Measurements from ENCODE around the gene UNC45A. TPM values are rescaled to one million over a fixed set of nuclear protein-coding genes. Genes with fewer than 3 reads are reported as not detected.

Gene UNC45A
- total RNA-seq, 1 experiment from 2014 or later = 101 TPM

DNA sequence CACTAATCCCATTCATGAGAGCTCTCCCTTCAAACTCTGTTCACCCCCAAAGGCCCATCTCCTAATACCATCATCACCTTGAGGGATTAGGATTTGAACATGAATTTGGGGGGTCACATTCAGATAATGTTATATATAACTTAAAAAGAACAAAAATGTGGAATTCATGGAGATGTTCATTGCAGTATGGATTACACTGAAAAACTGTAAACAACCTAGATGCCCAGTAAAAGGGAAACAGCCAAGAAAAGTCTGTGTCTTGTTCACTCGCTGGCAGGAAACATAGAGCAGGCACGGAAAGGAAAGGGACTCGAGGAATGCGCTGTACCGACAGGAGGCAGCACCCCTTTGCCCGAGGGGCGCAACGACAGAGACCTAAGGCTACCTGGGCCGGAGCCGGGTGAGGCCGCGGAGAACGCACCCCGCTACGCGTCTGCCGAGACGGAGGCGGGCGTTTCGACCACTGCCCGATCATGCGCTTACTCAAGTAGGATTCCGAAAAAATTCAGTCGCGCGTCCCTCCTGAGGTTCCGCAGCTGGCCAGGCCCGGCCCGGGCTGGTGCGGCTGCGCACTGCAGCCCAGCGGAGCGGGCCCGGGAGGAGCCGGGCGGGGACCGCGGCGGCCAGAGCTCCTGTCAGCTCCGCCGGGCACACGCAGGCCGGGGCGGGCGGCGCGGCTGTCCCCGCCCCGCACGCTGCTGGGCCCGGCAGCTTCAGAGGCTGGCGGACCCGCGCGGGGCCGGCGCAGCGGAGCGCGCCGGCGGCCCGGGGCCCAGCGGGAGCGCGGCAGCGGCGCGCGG is 32.8 kb upstream of the UNC45A start (continued):
- no peak for TF ChIP-seq NR3C1 (CRISPR knock-in tag; conservative IDR thresholded peaks at IDR 0.05; ENCODE audit: low read depth)

- H3K9me3 Mint-ChIP-seq = no peaks in the 10 kb centered on the region
- ATAC-seq (peak; percentile 43), DNase-seq (ENCODE audit: low spot score) (peak; percentile 65)
- TF ChIP-seq SMAD4 (CRISPR knock-in tag; IDR thresholded peaks at IDR 0.05) (no peak), ZSCAN18 (CRISPR knock-in tag; IDR thresholded peaks at IDR 0.05) (no peak), USF1 (CRISPR knock-in tag; IDR thresholded peaks at IDR 0.05) (0 out of 2 replicates have a peak, but pooled peaks have one; percentile 21), MLX (CRISPR knock-in tag; IDR thresholded peaks at IDR 0.05) (no peak), ZBTB21 (CRISPR knock-in tag; IDR thresholded peaks at IDR 0.05; ENCODE audit: borderline replicate concordance) (no peak), ZNF423 (CRISPR knock-in tag; IDR thresholded peaks at IDR 0.05) (peak; percentile 52; the same call in 1 of the 2 replicates), ZNF121 (CRISPR knock-in tag; IDR thresholded peaks at IDR 0.05) (no peak), CBFB (CRISPR knock-in tag; IDR thresholded peaks at IDR 0.05; ENCODE audit: low read depth) (no peak), ZNF263 (CRISPR knock-in tag; IDR thresholded peaks at IDR 0.05; ENCODE audit: low read depth) (no peak), FOXP1 (CRISPR knock-in tag; IDR thresholded peaks at IDR 0.05; ENCODE audit: borderline replicate concordance) (0 out of 2 replicates have a peak, but pooled peaks have one; percentile 18), EMX1 (CRISPR knock-in tag; IDR thresholded peaks at IDR 0.05) (no peak), MYBL2 (CRISPR knock-in tag; IDR thresholded peaks at IDR 0.05) (no peak; the same call in 1 of the 2 replicates)
- TF ChIP-seq, protein P1, sequence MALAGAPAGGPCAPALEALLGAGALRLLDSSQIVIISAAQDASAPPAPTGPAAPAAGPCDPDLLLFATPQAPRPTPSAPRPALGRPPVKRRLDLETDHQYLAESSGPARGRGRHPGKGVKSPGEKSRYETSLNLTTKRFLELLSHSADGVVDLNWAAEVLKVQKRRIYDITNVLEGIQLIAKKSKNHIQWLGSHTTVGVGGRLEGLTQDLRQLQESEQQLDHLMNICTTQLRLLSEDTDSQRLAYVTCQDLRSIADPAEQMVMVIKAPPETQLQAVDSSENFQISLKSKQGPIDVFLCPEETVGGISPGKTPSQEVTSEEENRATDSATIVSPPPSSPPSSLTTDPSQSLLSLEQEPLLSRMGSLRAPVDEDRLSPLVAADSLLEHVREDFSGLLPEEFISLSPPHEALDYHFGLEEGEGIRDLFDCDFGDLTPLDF (CRISPR knock-in tag; IDR thresholded peaks at IDR 0.05) = no peak
- TF ChIP-seq, protein P2, sequence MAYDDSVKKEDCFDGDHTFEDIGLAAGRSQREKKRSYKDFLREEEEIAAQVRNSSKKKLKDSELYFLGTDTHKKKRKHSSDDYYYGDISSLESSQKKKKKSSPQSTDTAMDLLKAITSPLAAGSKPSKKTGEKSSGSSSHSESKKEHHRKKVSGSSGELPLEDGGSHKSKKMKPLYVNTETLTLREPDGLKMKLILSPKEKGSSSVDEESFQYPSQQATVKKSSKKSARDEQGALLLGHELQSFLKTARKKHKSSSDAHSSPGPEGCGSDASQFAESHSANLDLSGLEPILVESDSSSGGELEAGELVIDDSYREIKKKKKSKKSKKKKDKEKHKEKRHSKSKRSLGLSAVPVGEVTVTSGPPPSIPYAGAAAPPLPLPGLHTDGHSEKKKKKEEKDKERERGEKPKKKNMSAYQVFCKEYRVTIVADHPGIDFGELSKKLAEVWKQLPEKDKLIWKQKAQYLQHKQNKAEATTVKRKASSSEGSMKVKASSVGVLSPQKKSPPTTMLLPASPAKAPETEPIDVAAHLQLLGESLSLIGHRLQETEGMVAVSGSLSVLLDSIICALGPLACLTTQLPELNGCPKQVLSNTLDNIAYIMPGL (CRISPR knock-in tag; IDR thresholded peaks at IDR 0.05) = peak; percentile 81
- peaks cover 23% of the 10 kb centered on the region for H3K4me1 Mint-ChIP-seq
- CTCF ChIA-PET = interaction anchor here (0.6 to 7.3 kb wide), 24 partner anchors 8 to 627 kb away, joined by 3 to 194 read pairs (median 5); partner anchors contain the start of genes BLM, FES, HDDC3 and RCCD1
- H3K36me3 Mint-ChIP-seq = peaks cover 7% of the 10 kb centered on the region
- peak within 1 kb of the TSS; percentile 41; the same call in 1 of the 2 replicates for H3K27ac Mint-ChIP-seq
- POLR2A ChIA-PET = interaction anchor here (0.5 to 2.5 kb wide), 9 partner anchors 29 to 1028 kb away, joined by 3 to 17 read pairs (median 4); partner anchors contain the start of genes BLM, HDDC3, IQGAP1 and UNC45A
- H3K4me3 Mint-ChIP-seq = peak within 1 kb of the TSS; percentile 79
- H3K27me3 Mint-ChIP-seq (ENCODE audit: low read depth) = peaks cover 26% of the 10 kb centered on the region
These were observed 32.0 kb upstream of the UNC45A start, which contains the start of gene MAN2A2 for GRCh38 chr15:90902840-90903732. Gene MAN2A2 (plus strand): TSS chr15:90903302. CDS start chr15:90904208, 906 bp downstream.

All from WTC11 (cell line).